ENCODE results near the gene SIAE.
A peak's percentile ranks its signal among the peaks of the same experiment; 100 is the strongest.

The SIAE gene

GRCh38 chr11:124661553-124661952 is 12.0 kb downstream of the SIAE start:
- no peak for DNase-seq

GRCh38 chr11:124658986-124659385 is 14.6 kb downstream of the SIAE start:
- no peak for DNase-seq

DNA sequence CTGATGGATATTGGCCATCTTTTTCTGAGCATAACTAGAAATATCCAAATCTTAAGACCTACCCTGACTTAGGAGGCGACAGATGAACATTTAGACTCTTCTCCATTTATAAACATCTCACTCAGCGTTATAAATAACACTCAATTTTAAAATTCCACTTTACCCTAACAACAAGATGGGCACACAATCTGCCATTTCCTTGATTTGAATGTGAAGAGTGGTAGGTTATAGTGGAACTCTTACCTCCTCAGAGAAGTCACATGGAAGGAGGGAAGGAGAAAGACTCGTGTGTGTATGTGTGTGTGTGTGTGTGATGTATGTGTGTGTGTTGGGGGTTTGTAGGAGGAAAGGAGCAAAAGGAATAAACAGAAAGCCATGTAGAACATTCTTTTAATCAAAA is 15.0 kb downstream of the SIAE start:
- no peak for DNase-seq

- DNase-seq, result no peak
Measured at GRCh38 chr11:124657904-124658303, 15.6 kb downstream of the SIAE start.

DNA sequence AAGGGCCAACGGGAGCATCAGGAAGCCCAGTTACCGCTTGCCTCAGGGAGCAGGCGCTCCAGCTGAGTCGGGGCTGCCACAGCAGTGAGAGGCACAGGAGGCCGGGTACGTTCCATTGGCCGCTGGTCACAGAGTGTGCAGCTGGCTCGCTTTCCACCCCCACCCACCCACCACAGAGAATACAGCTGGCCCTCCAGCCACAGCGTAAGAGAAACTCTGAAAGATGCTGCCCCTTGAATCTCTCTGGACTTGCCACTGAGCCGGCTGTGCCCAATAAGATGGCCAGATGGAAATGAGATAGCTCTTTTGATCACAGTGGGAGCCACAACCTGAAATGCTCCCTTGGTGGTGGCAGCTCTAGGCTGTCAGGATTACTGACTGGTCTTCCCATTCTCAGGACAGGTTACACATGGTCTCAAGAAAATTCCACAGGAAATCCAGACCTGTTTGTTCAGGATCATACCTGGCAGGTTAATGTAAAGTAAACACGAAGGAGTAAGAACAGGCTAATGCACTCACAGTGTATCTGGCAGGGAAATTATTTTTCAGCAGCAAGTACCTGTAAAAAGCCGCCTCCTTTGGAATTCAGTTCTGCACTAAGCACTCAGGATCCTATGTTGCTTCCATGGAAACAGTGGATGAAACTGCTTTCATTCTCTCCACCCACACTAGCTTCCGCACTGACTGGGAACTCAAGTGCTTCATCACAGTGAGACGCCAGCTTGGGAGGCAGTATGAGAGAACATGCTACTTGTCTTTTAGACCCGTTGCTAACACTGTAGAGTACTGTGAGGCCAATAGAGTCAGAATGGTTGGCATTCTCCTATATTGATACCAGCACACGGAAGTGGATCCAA is 16.5 kb downstream of the SIAE start:
- no peak for DNase-seq

DNA sequence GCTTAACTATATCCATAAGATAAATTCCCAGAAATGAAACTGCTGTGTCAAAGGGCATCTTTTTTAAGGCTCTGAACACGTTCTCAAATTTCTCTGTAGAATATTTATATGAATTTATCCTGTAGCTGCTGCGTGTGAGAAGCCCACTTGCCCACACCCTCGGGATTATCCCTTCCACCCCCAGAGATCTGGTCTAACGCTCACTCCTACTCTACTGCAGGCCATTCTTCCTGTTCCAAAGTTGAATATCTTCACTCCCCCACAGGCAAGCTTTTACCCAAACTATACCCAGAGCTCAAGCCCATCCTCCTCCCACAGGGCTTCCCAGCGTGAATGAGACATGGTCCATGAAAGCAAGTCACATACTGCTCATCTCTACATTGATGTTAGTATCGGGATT is 24.9 kb downstream of the SIAE start:
- DNase-seq, result no peak

DNA sequence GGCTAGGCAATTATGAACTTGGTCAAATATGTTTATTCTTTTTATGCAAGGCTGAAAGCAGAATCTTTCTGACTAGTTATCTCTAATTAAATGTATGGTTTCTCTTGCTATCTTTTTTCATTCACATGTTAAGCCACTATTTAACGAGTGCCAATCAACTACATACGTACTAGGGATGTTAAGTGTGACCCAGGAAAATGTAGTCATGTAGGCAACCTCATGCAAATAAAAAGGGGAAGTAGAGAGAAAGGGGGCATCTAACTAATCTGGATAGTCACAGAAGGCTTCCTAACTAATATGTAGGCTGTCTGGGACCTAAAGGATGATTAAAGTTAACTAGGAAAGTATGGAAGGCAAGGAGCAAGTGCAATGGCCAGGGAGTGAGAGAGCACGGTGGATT is 27.4 kb downstream of the SIAE start:
- DNase-seq, result no peak

- peak; percentile 26 to 38 for DNase-seq
Measured at GRCh38 chr11:124644426-124645280, 28.9 kb downstream of the SIAE start.

DNA sequence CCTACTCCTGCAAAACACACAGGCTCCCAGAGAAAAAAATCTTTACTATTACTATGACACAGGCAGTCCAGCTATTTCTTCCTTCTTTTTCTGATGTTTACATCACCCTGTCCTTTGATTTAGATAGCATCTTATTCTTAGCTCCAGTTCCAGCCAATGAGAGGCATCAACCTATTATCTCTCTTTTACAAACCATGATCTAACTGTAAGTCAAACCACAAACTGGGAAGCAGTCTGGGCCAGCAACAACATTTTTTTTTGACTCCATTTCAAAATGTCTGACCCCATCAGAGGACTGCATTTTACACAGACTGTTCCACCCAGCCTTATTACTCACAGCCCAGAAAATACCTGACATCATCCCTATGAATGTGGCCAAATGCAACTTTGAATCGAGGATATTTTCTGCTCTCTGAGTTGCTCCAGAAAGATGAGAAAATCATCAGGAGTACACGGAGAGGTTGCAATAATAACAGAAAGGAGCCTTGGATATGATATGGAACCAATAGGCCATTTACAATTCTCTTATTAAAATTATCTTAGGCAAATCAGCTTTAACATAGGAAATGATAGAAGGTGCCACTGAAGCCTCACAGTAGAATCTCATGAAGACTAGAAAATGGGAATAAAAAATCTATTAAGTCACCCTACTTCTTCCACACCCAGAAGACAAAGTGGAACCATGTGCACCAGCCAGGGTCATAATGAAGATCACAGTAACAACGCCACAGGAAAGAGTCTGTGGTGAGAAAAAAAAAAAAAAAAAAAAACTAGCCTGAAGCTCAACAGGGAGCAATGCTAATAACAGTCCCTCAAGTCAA is 29.7 kb downstream of the SIAE start:
- DNase-seq, result no peak

DNA sequence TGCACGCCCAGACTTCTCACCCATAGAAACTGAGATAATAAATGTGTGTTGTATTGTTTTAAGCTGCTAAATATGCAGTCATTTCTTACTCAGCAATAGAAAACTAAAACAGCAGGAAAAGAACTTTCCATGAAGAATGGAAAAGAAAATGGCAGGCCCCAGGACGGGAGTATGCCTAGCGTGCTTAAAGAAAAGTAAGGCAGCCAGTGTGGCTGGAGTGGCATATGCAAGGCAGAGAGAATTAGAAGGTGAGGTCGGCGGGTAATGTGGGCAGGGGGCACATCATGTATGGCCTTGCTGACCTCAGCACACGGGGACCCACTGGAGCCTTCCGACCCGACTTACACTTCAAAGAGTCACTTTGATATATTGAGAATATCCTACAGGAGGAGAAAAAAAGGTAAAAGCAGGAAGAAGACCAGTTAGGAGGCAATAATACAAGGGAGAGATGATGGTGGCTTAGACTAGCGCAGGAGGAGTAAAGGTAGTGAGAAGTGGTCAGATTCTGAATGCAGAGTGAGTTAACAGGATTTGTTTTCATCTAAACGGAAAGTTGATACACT is 30.4 kb downstream of the SIAE start:
- DNase-seq, result no peak

DNA sequence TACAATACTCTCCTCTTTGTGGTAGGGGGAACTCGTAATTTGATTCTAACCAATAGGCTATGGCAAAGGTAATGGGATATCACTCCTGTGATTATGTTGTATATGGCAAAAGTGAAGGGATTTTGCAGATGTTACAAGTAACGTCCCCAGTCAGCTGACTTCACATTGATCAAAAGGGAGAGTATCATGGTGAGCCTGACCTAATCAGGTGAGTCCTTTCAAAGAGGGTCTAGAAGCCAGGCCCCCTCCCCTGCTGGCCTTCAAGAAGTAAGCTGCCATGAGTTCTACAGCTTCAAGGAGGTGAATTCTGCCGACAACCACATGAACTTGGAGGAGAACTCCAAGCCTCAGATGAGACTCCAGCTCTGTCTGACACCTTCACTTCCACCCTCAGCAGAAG is 30.9 kb downstream of the SIAE start:
- DNase-seq, result no peak

- DNase-seq, result no peak
Measured at GRCh38 chr11:124640666-124641065, 32.9 kb downstream of the SIAE start.

GRCh38 chr11:124639186-124639585 is 34.4 kb downstream of the SIAE start:
- no peak for DNase-seq

GRCh38 chr11:124638500-124638899 is 35.0 kb downstream of the SIAE start:
- no peak for DNase-seq

DNA sequence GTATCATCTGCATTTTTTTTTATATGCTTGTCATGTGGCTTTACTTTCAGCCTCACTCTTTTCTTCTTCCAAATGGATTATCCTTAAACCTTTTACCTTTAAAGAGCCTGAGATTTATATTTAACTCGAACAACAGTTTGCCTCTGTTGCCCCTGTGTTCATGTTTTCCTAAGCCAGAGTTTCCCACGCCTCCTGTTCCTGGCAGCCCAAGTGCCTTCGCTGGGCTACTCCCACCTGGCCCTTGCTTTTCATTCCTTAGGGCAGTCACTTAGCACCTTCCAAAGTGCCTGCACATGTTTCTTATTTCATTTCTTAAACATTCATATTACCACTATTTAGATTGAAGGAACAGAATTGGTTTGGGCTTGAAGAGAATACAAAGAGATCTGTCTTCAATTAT is 37.6 kb downstream of the SIAE start:
- no peak for DNase-seq

DNA sequence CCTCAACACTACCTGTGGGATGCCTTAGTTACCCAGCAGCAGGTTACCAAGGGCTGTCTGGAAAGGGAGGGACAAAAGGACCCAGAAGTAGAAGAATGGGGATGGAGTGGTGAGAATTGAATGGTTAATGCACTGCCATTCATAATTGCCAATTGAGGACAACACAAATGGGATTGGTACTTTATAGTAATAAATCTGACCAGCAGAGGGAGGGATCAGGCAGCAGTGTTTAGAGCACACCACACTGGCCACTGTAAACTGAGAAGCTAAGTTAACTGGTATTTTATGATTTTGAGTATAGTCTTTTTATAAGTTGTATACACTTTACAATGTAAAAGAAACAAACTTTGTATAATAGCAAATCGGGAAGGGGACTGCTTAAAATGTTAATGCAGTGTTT is 40.2 kb downstream of the SIAE start:
- no peak for DNase-seq

DNA sequence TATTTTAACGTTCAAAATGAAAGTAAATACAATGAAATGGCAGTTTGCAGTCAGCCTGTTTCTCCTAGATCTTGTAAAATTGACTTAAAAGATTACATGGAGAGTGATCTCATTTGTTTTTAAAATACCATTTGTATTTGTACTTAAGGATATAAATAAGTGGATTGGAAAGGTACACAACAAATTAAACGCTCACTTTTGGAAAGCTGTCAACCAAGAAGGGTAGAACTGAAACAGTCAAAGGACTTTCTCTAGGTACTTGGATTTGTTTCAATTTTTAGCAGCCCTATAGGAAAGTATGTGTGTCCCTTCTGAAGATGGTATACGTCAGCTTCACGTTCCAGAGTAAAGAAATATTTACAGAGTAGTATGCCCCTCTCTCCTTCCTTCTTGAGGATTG is 43.6 kb downstream of the SIAE start:
- DNase-seq, result no peak

DNA sequence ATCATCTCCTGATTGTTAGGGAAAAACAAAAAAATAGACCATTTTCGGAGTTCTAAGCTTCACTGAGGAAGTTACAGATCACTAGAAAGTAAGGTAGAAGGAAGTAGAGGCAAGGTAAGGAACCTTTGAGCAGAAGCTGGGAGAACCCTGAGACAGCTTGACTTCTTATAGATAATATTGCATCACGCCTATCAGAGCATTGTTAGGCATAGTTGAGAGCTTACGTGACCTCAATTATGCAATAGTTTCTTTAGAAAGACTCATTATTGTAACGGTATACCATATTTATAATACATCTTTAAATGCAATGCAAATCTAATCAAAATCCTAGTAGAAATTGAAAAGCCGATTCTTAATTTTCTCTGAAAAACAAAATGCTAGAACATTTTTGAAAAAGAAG is 46.0 kb downstream of the SIAE start:
- no peak for DNase-seq

DNA sequence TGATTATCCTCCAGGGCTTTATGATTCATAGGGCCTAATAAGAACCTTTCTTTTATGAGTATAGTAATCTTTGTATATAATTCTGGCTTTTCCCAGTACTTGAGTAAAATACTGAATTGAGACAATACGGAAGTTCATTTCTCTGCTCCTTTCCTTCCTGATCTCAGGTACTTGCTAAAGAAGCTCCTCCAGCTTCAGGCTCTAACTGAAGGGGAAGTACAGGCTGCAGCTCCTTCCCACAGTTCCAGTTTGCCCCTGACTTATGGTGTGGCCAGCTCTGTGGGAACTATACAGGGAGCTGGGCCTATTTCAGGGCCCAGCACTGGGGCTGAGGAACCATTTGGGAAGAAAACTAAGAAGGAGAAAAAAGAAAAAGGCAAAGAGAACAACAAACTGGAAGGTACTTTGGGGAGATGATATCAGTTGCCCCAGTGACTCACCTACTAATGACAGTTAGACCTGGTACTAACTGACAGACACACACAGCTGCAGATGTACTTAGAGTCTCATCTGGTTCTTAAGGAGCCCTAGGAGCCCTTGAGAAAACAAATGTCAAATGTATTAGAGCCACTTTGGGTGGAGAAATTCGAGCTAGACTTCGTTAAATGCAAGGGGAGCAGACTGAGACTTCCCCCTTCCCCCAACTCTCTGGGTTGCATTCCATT is 47.9 kb downstream of the SIAE start:
- no peak for DNase-seq

- no peak for DNase-seq
Measured at GRCh38 chr11:124623861-124624525, 49.5 kb downstream of the SIAE start.

- peak; percentile 84 to 85 for DNase-seq
Measured at GRCh38 chr11:124622531-124623451, 50.7 kb downstream of the SIAE start, which contains the start of gene TBRG1. TSS of gene TBRG1 (plus strand) at chr11:124622864. CDS start at chr11:124623084, 220 bp downstream.
